Mucosa of rectum (tissue), 2 donors: ENCODE data around the gene FGF14.
"Not testable (repeated sequence)": the region's sequence is repeated elsewhere in the genome, so short reads cannot be mapped to it uniquely, and the experiment has no call there.

Source experiments
- H3K27ac ChIP-seq, 2 donors: one replicate each; pipeline ENCODE4 v1.7.0; 2013; ENCODE audit warnings: inconsistent platforms in 2 of 2, low read depth in 2 of 2, low read length in 2 of 2
- H3K27me3 ChIP-seq, 2 donors: one replicate each; pipeline ENCODE4 v1.7.0; 2013; ENCODE audit warnings: low read length in 2 of 2; ENCODE audit not compliant: control insufficient read depth in 2 of 2, insufficient read depth in 2 of 2
- H3K36me3 ChIP-seq, 2 donors: one replicate each; pipeline ENCODE4 v1.7.0; 2013; ENCODE audit warnings: low read length in 2 of 2; ENCODE audit not compliant: control insufficient read depth in 2 of 2, insufficient read depth in 2 of 2
- H3K4me1 ChIP-seq, 2 donors: one replicate each; pipeline ENCODE4 v1.7.0; 2013; ENCODE audit warnings: low read length in 2 of 2, mild to moderate bottlenecking in 1 of 2; ENCODE audit not compliant: control insufficient read depth in 2 of 2, insufficient read depth in 2 of 2
- H3K4me3 ChIP-seq, 2 donors: one replicate each; pipeline ENCODE4 v1.7.0; 2013; ENCODE audit warnings: low read length in 2 of 2
- H3K9ac ChIP-seq, 2 donors: one replicate each; pipeline ENCODE4 v1.7.0; 2013; ENCODE audit warnings: low read length in 2 of 2, low read depth in 1 of 2, mild to moderate bottlenecking in 1 of 2
- H3K9me3 ChIP-seq, 2 donors: one replicate each; pipeline ENCODE4 v1.7.0; 2013; ENCODE audit warnings: low read length in 2 of 2; ENCODE audit not compliant: control insufficient read depth in 2 of 2
- donor health status: healthy.
- donor health status: Normal muscosa, but diverticular disease.

Gene FGF14

GRCh38 chr13:102090532-102090931 is 311.3 kb downstream of the FGF14 start:
- H3K9ac ChIP-seq = no peak overlapping the region
- no peaks in the 10 kb centered on the region for H3K27me3 ChIP-seq
- H3K4me1 ChIP-seq = no peaks in the 10 kb centered on the region
- no peaks in the 10 kb centered on the region for H3K9me3 ChIP-seq
- no peak overlapping the region for H3K4me3 ChIP-seq
- H3K36me3 ChIP-seq = no peaks in the 10 kb centered on the region
- no peak overlapping the region for H3K27ac ChIP-seq

DNA sequence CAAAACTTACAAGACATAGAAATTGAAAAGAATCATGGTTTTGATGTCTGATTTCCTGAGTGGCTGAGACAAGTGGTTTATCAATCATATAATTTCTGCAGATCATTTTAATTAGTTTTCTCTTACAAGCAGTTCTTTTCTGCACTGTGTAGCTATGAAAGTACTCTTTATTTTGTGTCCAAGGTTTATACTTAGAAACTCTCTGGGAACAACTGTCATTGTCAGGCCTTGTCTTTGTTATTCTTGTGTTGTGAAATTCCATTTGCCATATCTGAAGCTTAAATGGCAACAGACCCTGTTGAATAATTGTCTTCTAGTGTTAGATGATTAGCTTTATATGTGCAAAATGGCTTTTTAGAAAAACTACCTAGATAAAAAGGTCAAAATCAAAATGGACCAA is 312.1 kb downstream of the FGF14 start:
- no peaks in the 10 kb centered on the region for H3K9me3 ChIP-seq
- H3K27me3 ChIP-seq = no peaks in the 10 kb centered on the region
- H3K27ac ChIP-seq = no peak overlapping the region
- no peaks in the 10 kb centered on the region for H3K36me3 ChIP-seq
- no peak overlapping the region for H3K9ac ChIP-seq
- H3K4me1 ChIP-seq = no peaks in the 10 kb centered on the region
- H3K4me3 ChIP-seq = no peak overlapping the region

DNA sequence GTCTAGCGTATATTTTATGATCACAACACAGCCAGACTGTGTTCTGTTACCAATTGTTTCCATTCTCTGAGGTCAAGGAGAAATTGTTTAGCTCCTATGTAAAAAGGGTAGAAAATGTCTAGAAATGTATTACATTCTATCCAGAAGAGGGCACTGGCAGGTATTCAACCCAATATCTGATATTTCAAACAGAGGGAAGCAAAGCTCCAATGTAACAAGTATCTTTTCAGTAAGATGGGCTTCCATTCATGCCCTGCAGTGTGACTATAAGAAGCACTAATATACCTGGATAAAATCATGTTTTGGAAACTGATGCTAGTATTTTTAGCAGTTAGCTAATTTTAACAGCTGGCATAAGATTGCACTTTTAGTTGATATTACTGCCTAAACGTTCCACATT is 312.7 kb downstream of the FGF14 start:
- Histone ChIP-seq H3K27ac (no peak overlapping the region), H3K4me3 (no peak overlapping the region), H3K9me3 (no peaks in the 10 kb centered on the region), H3K27me3 (no peaks in the 10 kb centered on the region), H3K4me1 (no peaks in the 10 kb centered on the region), H3K36me3 (no peaks in the 10 kb centered on the region), H3K9ac (no peak overlapping the region)

- no peaks in the 10 kb centered on the region for H3K9me3 ChIP-seq
- H3K9ac ChIP-seq = no peak overlapping the region
- no peaks in the 10 kb centered on the region for H3K27me3 ChIP-seq
- no peaks in the 10 kb centered on the region for H3K36me3 ChIP-seq
- H3K27ac ChIP-seq = no peak overlapping the region
- H3K4me3 ChIP-seq = no peak overlapping the region
- H3K4me1 ChIP-seq = no peaks in the 10 kb centered on the region
Observed at GRCh38 chr13:102073251-102073650, 328.6 kb downstream of the FGF14 start.

- H3K4me3 ChIP-seq = no peak overlapping the region
- no peaks in the 10 kb centered on the region for H3K4me1 ChIP-seq
- H3K36me3 ChIP-seq = no peaks in the 10 kb centered on the region
- no peak overlapping the region for H3K27ac ChIP-seq
- no peaks in the 10 kb centered on the region for H3K27me3 ChIP-seq
- H3K9me3 ChIP-seq = no peaks in the 10 kb centered on the region
- H3K9ac ChIP-seq = no peak overlapping the region
Observed at GRCh38 chr13:102071711-102072110, 330.1 kb downstream of the FGF14 start.

DNA sequence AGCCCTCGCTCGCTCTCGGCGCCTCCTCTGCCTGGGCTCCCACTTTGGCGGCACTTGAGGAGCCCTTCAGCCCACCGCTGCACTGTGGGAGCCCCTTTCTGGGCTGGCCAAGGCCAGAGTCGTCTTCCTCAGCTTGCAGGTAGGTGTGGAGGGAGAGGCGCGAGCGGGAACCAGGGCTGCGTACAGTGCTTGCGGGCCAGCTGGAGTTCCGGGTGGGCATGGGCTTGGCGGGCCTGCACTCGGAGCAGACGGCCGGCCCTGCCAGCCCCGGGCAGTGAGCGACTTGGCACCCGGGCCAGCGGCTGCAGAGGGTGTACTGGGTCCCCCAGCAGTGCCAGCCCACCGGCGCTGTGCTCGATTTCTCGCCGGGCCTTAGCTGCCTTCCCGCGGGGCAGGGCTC is 333.5 kb downstream of the FGF14 start:
- not testable (repeated sequence) for H3K27me3 ChIP-seq, H3K9ac ChIP-seq, H3K9me3 ChIP-seq, H3K4me3 ChIP-seq, H3K27ac ChIP-seq, H3K4me1 ChIP-seq, H3K36me3 ChIP-seq

DNA sequence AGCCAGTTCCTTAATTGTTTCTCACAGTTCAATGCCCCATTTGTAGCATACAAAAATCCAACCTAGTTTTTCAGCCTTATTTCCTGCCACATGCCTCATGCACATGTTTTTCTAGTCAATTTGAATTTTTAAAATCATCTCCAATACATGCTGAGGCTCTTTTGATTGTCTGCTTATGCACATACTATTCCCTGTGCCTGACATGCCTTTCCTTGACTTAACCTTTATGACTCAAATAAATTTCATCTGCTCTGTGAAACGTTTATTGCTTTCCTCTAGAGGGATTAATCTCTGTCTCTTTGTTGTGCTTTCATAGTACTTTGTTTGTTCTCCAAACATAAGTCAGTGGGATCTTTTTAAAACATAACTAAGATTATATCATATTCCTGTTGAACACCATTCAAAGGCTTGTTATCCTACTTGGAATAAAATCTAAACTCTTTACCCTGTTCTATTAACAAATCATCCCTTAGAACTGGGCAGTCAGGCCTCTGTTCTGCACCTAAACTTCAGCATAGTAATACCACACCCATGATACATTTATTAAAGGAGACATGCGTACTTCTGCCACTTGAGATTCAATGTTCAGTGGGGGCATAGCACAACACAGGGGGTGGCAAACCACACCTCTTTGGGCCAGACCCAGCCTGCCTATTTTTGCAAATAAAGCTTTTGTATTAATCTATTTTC is 346.6 kb downstream of the FGF14 start:
- Histone ChIP-seq H3K4me3 (no peak overlapping the region), H3K27ac (no peak overlapping the region), H3K36me3 (no peaks in the 10 kb centered on the region), H3K27me3 (no peaks in the 10 kb centered on the region), H3K4me1 (no peaks in the 10 kb centered on the region), H3K9ac (no peak overlapping the region), H3K9me3 (peaks cover 0 to 8% of the 10 kb centered on the region in 2 donors)

- H3K27me3 ChIP-seq = no peaks in the 10 kb centered on the region
- H3K27ac ChIP-seq = peak overlapping the region in 1 of 2 donors; percentile 71
- H3K9me3 ChIP-seq = peaks cover 0 to 8% of the 10 kb centered on the region in 2 donors
- H3K4me1 ChIP-seq = peaks cover 0 to 3% of the 10 kb centered on the region in 2 donors
- no peaks in the 10 kb centered on the region for H3K36me3 ChIP-seq
- no peak overlapping the region for H3K4me3 ChIP-seq
- no peak overlapping the region for H3K9ac ChIP-seq
Observed at GRCh38 chr13:102049853-102050252, 352.0 kb downstream of the FGF14 start.

- H3K36me3 ChIP-seq = no peaks in the 10 kb centered on the region
- H3K9me3 ChIP-seq = no peaks in the 10 kb centered on the region
- no peak overlapping the region for H3K27ac ChIP-seq
- H3K9ac ChIP-seq = no peak overlapping the region
- H3K4me1 ChIP-seq = peaks cover 0 to 3% of the 10 kb centered on the region in 2 donors
- H3K4me3 ChIP-seq = no peak overlapping the region
- H3K27me3 ChIP-seq = no peaks in the 10 kb centered on the region
Observed at GRCh38 chr13:102045731-102046130, 356.1 kb downstream of the FGF14 start.

- H3K27me3 ChIP-seq = no peaks in the 10 kb centered on the region
- H3K27ac ChIP-seq = no peak overlapping the region
- no peaks in the 10 kb centered on the region for H3K36me3 ChIP-seq
- no peaks in the 10 kb centered on the region for H3K4me1 ChIP-seq
- H3K9ac ChIP-seq = no peak overlapping the region
- H3K4me3 ChIP-seq = no peak overlapping the region
- H3K9me3 ChIP-seq = no peaks in the 10 kb centered on the region
Observed at GRCh38 chr13:102042746-102043145, 359.1 kb downstream of the FGF14 start.

GRCh38 chr13:102041544-102041943 is 360.3 kb downstream of the FGF14 start:
- Histone ChIP-seq H3K4me3 (no peak overlapping the region), H3K9me3 (no peaks in the 10 kb centered on the region), H3K9ac (no peak overlapping the region), H3K36me3 (no peaks in the 10 kb centered on the region), H3K4me1 (no peaks in the 10 kb centered on the region), H3K27me3 (no peaks in the 10 kb centered on the region), H3K27ac (no peak overlapping the region)
